Activated naive CD8-positive, alpha-beta T cell treated with anti-CD3 and anti-CD28 coated beads, Interleukin-2, amount 10 ng/mL, durations not matched to agents 7 days and 5 days (primary cell): ENCODE data around the gene LIMCH1. TPM values are rescaled to one million over a fixed set of nuclear protein-coding genes. Genes with fewer than 3 reads are reported as not detected.

Experiments used
- ATAC-seq: fragments of 150-1000 bp; cut with Tn5 transposase; one replicate; pipeline ENCODE4 v1.10.0; 2021; ENCODE audit warnings: low read depth, moderate library complexity
- POLR2A ChIA-PET: fragments of 350-600 bp; sonication (Branson Sonifier 250); formaldehyde crosslinking; loops from one replicate; lab custom pipeline; 2021; ENCODE audit warnings: antibody characterized with exemption; lab: Charles Lee
- DNase-seq: peaks from one replicate; pipeline ENCODE4 v3.0.0; 2021
- H3K27ac Mint-ChIP-seq: one replicate; pipeline ENCODE4 v1.8.0; 2022; ENCODE audit warnings: mild to moderate bottlenecking, mixed read lengths
- H3K27me3 Mint-ChIP-seq: one replicate; pipeline ENCODE4 v1.8.0; 2022; ENCODE audit warnings: mild to moderate bottlenecking, moderate library complexity, mixed read lengths
- H3K36me3 Mint-ChIP-seq: one replicate; pipeline ENCODE4 v1.8.0; 2021; ENCODE audit warnings: mild to moderate bottlenecking, mixed read lengths
- H3K4me1 Mint-ChIP-seq: one replicate; pipeline ENCODE4 v1.8.0; 2021; ENCODE audit warnings: mixed read lengths
- H3K4me3 Mint-ChIP-seq: one replicate; pipeline ENCODE4 v1.8.0; 2022; ENCODE audit warnings: mild to moderate bottlenecking, moderate library complexity, mixed read lengths
- H3K9me3 Mint-ChIP-seq: one replicate; pipeline ENCODE4 v1.8.0; 2021; ENCODE audit warnings: mixed read lengths
- total RNA-seq, 2 experiments: library from RNA; stranded (reverse); gene quantifications; one replicate each; pipeline ENCODE4 v1.2.3, GENCODE V29; 2021

Gene LIMCH1
- total RNA-seq, 2 experiments from 2014 or later: not detected

- POLR2A ChIA-PET: no interaction called here
- no peaks in the 10 kb centered on the region for H3K27me3 Mint-ChIP-seq
- no peak for DNase-seq
- H3K27ac Mint-ChIP-seq: no peak overlapping the region
- no peak for ATAC-seq
- no peak overlapping the region for H3K4me3 Mint-ChIP-seq
- H3K36me3 Mint-ChIP-seq: no peaks in the 10 kb centered on the region
- H3K4me1 Mint-ChIP-seq: no peaks in the 10 kb centered on the region
- no peaks in the 10 kb centered on the region for H3K9me3 Mint-ChIP-seq
Observed at GRCh38 chr4:41561244-41561643, 23.3 kb downstream of the LIMCH1 start.

GRCh38 chr4:41567186-41567585 lies 29.2 kb downstream of the LIMCH1 start:
- Mint-ChIP-seq H3K4me1 (no peaks in the 10 kb centered on the region), H3K4me3 (no peak overlapping the region), H3K27ac (no peak overlapping the region), H3K27me3 (no peaks in the 10 kb centered on the region), H3K36me3 (no peaks in the 10 kb centered on the region), H3K9me3 (no peaks in the 10 kb centered on the region)
- no peak for ATAC-seq
- POLR2A ChIA-PET: no interaction called here
- no peak for DNase-seq

DNA sequence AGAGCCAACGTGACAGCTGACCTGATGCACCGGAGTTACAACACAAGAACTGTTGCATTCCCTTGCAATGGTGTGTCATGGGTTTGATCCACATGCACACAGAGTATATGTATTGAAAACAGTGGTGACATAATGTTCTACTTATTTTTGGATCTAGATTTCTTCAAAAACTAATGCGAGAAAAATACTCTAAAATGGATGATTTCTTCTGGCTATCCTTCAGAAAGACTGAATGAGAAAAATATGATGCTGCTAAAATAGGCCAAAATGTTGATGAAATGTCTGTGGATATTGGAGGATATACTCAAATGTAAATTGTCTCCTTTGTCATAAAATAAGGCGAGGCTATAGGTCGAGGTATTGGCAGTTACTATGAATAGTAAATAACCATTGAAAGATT lies 30.4 kb downstream of the LIMCH1 start:
- ATAC-seq: no peak
- Mint-ChIP-seq H3K27me3 (no peaks in the 10 kb centered on the region), H3K4me3 (no peak overlapping the region), H3K4me1 (no peaks in the 10 kb centered on the region), H3K36me3 (no peaks in the 10 kb centered on the region), H3K9me3 (no peaks in the 10 kb centered on the region), H3K27ac (no peak overlapping the region)
- POLR2A ChIA-PET: no interaction called here
- DNase-seq: no peak

DNA sequence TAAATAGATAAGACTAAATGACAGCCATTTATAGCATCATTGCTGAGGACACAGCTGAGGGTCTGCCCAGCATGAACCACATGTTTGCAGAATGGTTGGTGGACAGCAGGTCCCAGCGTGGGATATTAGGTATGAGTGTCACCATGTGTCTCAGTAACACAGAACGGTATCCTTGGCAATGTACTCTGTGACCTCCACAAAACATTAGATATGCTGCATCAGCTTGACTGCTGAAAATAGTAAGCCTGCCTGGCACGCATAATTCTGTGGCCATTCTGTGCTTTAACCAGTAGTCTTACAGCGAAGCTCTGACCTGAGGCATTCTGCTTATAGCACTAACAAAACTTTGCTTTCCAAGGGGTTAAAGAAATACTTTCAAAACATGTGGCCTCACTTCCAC lies 32.0 kb downstream of the LIMCH1 start:
- POLR2A ChIA-PET: no interaction called here
- H3K9me3 Mint-ChIP-seq: no peaks in the 10 kb centered on the region
- no peak for DNase-seq
- H3K4me1 Mint-ChIP-seq: no peaks in the 10 kb centered on the region
- no peak for ATAC-seq
- H3K4me3 Mint-ChIP-seq: no peak overlapping the region
- H3K36me3 Mint-ChIP-seq: no peaks in the 10 kb centered on the region
- H3K27me3 Mint-ChIP-seq: no peaks in the 10 kb centered on the region
- H3K27ac Mint-ChIP-seq: no peak overlapping the region

GRCh38 chr4:41571422-41571821 lies 33.5 kb downstream of the LIMCH1 start:
- Mint-ChIP-seq H3K36me3 (no peaks in the 10 kb centered on the region), H3K9me3 (no peaks in the 10 kb centered on the region), H3K27ac (no peak overlapping the region), H3K4me1 (no peaks in the 10 kb centered on the region), H3K27me3 (no peaks in the 10 kb centered on the region), H3K4me3 (no peak overlapping the region)
- POLR2A ChIA-PET: no interaction called here
- no peak for DNase-seq
- no peak for ATAC-seq

DNA sequence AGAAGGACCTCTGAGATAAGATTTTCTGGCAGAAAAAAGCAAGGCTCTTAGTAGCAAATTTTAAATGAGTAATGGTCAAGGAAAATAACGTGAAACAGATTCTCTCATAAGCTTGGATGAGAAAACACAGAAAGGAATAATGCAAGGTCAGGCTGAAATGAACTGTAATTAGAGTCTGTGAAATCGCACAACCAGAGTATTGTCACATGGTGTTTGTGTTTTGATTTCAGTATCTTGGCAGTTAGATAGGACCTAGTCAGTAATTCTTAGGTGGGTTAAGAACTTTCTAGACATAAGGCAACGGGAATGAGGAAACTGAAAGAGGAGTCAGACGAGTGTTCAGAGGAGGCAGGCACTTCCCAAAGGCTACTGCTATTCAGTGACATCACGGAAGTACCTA lies 34.6 kb downstream of the LIMCH1 start:
- no peak overlapping the region for H3K4me3 Mint-ChIP-seq
- POLR2A ChIA-PET: no interaction called here
- H3K4me1 Mint-ChIP-seq: no peaks in the 10 kb centered on the region
- no peak overlapping the region for H3K27ac Mint-ChIP-seq
- no peaks in the 10 kb centered on the region for H3K9me3 Mint-ChIP-seq
- no peaks in the 10 kb centered on the region for H3K27me3 Mint-ChIP-seq
- DNase-seq (no peak), ATAC-seq (no peak)
- no peaks in the 10 kb centered on the region for H3K36me3 Mint-ChIP-seq

- H3K27ac Mint-ChIP-seq: no peak overlapping the region
- no peaks in the 10 kb centered on the region for H3K27me3 Mint-ChIP-seq
- DNase-seq: no peak
- H3K4me1 Mint-ChIP-seq: no peaks in the 10 kb centered on the region
- H3K4me3 Mint-ChIP-seq: no peak overlapping the region
- POLR2A ChIA-PET: no interaction called here
- no peak for ATAC-seq
- no peaks in the 10 kb centered on the region for H3K9me3 Mint-ChIP-seq
- no peaks in the 10 kb centered on the region for H3K36me3 Mint-ChIP-seq
Observed at GRCh38 chr4:41572956-41573355, 35.0 kb downstream of the LIMCH1 start.

- Mint-ChIP-seq H3K27ac (no peak overlapping the region), H3K4me1 (no peaks in the 10 kb centered on the region), H3K36me3 (no peaks in the 10 kb centered on the region), H3K27me3 (no peaks in the 10 kb centered on the region), H3K4me3 (no peak overlapping the region), H3K9me3 (no peaks in the 10 kb centered on the region)
- POLR2A ChIA-PET: no interaction called here
- DNase-seq: no peak
- no peak for ATAC-seq
Observed at GRCh38 chr4:41573502-41574001, 35.6 kb downstream of the LIMCH1 start.

DNA sequence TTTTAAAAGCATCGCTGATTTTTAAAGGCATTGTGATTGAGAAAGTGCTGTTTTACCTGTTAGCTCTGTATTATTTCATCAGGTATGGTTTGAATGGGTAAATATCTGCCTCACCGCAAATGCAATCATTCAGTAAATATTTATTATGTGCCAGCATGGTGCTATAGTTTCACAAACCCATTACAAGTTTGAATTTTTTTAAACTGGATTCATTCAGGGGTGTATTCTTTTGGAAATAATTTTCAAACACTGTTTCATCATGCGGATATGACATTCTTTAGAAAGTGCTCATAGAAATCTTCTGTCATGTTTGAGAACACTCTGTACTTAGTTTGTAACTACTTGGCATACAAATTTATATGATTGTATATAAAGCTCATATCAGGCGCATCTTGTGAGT lies 37.2 kb downstream of the LIMCH1 start:
- no peak overlapping the region for H3K4me3 Mint-ChIP-seq

DNA sequence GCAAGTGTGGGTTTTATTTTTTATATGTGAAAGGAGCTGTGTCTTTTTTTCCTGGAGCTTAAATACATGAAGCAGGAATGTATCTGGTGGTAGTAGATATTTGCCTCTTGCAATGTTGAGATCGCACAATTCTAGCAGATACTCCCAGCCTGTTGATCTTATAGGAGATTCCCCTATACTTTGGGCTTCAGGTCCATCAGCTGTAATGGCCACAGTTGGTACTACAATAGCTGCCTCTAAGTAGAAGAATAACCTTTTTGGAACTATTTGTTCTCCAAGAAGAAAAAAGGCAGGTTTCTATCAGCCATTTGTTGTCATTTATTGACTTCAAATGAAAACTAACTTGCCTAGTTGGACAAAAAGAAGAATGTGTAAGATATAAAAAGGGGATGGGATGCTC lies 37.7 kb downstream of the LIMCH1 start:
- H3K4me3 Mint-ChIP-seq: no peak overlapping the region
- POLR2A ChIA-PET: no interaction called here
- H3K9me3 Mint-ChIP-seq: no peaks in the 10 kb centered on the region
- H3K27me3 Mint-ChIP-seq: no peaks in the 10 kb centered on the region
- no peak for DNase-seq
- H3K27ac Mint-ChIP-seq: no peak overlapping the region
- H3K36me3 Mint-ChIP-seq: no peaks in the 10 kb centered on the region
- ATAC-seq: no peak
- H3K4me1 Mint-ChIP-seq: no peaks in the 10 kb centered on the region

More for the DNA sequence above, 37.2 kb downstream of the LIMCH1 start:
- DNase-seq (no peak), ATAC-seq (no peak)
- no peak overlapping the region for H3K27ac Mint-ChIP-seq
- H3K36me3 Mint-ChIP-seq: no peaks in the 10 kb centered on the region
- POLR2A ChIA-PET: no interaction called here
- no peaks in the 10 kb centered on the region for H3K4me1 Mint-ChIP-seq
- H3K27me3 Mint-ChIP-seq: no peaks in the 10 kb centered on the region
- no peaks in the 10 kb centered on the region for H3K9me3 Mint-ChIP-seq

DNA sequence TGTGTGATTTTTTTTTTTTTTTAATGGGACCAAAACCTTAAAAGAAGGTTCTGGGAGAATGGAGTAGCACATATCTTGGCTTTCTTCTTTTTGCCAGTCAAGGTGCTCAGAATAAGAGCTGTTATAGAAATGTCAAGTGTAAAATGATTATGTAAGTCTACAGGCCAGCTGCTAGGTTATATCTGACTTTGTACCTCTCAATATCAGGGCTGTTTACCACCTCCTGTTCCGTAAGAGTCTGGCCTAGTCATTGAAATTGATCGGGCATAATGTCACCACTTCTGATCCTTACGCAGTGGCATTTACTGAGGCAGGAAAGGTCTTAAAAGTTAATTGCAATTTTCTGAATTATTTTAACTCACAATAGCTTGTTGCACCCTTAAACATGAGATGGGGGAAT lies 41.1 kb downstream of the LIMCH1 start:
- Mint-ChIP-seq H3K27ac (no peak overlapping the region), H3K4me3 (no peak overlapping the region), H3K36me3 (no peaks in the 10 kb centered on the region), H3K9me3 (no peaks in the 10 kb centered on the region), H3K4me1 (no peaks in the 10 kb centered on the region), H3K27me3 (peaks cover 2% of the 10 kb centered on the region)
- ATAC-seq: no peak
- POLR2A ChIA-PET: no interaction called here
- DNase-seq: no peak

- Mint-ChIP-seq H3K4me3 (no peak overlapping the region), H3K36me3 (no peaks in the 10 kb centered on the region), H3K4me1 (no peaks in the 10 kb centered on the region), H3K27ac (no peak overlapping the region), H3K27me3 (peaks cover 2% of the 10 kb centered on the region), H3K9me3 (peaks cover 2% of the 10 kb centered on the region)
- ATAC-seq (no peak), DNase-seq (no peak)
- POLR2A ChIA-PET: no interaction called here
Observed at GRCh38 chr4:41579526-41579925, 41.6 kb downstream of the LIMCH1 start.

GRCh38 chr4:41580007-41580406 lies 42.0 kb downstream of the LIMCH1 start:
- no peaks in the 10 kb centered on the region for H3K4me1 Mint-ChIP-seq
- ATAC-seq: no peak
- H3K4me3 Mint-ChIP-seq: no peak overlapping the region
- no peak for DNase-seq
- no peak overlapping the region for H3K27ac Mint-ChIP-seq
- peaks cover 2% of the 10 kb centered on the region for H3K27me3 Mint-ChIP-seq
- no peaks in the 10 kb centered on the region for H3K36me3 Mint-ChIP-seq
- POLR2A ChIA-PET: no interaction called here
- peaks cover 2% of the 10 kb centered on the region for H3K9me3 Mint-ChIP-seq

DNA sequence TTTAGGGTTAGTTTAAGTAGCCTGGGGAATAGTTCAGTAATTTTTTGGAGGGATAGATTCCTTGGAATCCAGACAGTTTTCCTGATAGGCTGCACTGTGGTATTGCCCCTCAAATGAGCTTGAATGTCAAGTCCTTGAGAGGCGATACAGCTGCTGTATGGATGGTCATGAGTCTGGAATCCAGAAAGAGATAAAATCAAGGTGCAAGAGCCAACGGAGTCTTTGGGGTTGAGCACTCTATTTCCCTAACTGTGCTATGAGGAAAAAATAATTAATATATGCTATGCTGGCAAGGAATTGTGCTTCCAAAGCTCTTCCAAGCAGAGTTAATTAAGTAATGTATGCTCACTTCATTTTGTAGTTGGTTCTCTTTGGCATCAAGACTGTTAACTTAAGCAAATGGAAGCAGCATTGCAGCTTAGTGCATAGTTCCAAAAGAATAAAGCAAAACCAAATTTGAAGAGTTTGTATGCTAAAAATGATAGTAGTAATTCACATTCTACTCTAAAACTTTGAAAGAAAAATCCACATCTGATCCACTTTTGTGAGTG lies 48.8 kb downstream of the LIMCH1 start:
- POLR2A ChIA-PET: no interaction called here
- Mint-ChIP-seq H3K9me3 (peaks cover 2% of the 10 kb centered on the region), H3K36me3 (no peaks in the 10 kb centered on the region), H3K27me3 (no peaks in the 10 kb centered on the region), H3K4me1 (no peaks in the 10 kb centered on the region), H3K4me3 (no peak overlapping the region), H3K27ac (no peak overlapping the region)
- no peak for ATAC-seq
- DNase-seq: no peak

DNA sequence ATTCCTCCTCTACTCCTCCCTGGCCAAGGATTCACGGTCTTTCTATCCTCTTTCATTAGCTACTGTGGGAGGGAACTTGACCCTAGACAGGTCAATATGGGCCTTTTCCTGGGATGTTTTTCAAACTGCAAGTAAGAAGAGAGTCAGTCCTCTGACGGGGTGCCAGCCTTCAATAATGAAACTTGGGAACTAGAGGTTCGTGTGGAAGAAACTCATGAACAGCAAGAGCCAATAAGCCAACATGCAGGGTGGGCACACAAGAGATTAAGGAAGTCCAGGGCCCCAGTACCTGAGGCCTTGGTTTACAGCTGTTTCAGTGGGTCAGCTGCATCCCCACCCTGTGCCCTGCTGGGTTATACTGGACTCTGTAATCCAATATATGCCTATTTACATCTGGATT lies 49.3 kb downstream of the LIMCH1 start:
- no peak overlapping the region for H3K4me3 Mint-ChIP-seq

More for the DNA sequence above, 49.3 kb downstream of the LIMCH1 start:
- Mint-ChIP-seq H3K27ac (no peak overlapping the region), H3K4me1 (no peaks in the 10 kb centered on the region), H3K36me3 (no peaks in the 10 kb centered on the region), H3K9me3 (peaks cover 2% of the 10 kb centered on the region), H3K27me3 (no peaks in the 10 kb centered on the region)
- ATAC-seq: no peak
- POLR2A ChIA-PET: no interaction called here
- no peak for DNase-seq
